NT2/D1 (cell line): ENCODE data around the gene ROBO1.

ENCODE experiments used
- SUZ12 ChIP-seq: IDR thresholded peaks from 2 replicates; pipeline ENCODE4 v1.6.1; 2011; ENCODE audit not compliant: insufficient read length, insufficient read depth; ENCODE audit errors: extremely low read depth
- YY1 ChIP-seq: IDR thresholded peaks from 2 replicates; pipeline ENCODE4 v1.6.1; 2011; ENCODE audit not compliant: insufficient read length, insufficient read depth
- ZNF274 ChIP-seq: IDR thresholded peaks from 2 replicates; pipeline ENCODE4 v1.6.1; 2011; ENCODE audit warnings: mild to moderate bottlenecking, low read depth, low read length

DNA sequence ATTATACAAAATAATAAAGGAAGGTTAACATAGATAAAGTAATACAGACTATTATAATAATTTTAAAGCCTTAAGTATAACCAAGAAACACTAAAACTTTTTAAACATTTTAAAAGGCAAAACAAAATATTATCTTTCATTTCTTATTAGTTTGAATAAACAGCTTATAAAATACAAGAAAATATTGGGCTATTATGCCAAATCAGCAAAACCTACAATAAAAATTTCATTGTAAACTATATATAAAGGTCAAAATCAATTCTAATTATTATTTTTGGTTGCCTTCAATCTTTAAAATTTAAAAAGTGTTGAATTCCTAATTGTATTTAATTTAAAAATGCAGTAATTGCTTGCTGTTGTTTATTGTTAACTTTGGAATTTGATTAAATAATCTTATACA, 430.0 kb downstream of the ROBO1 start:
- TF ChIP-seq YY1 (no peak), SUZ12 (no peak), ZNF274 (no peak)
